Gastrocnemius medialis (tissue), 4 donors: ENCODE data around the gene MGAT4C. TPM values are rescaled to one million over a fixed set of nuclear protein-coding genes. Genes with fewer than 3 reads are reported as not detected.

Source experiments
- ATAC-seq, 2 donors: fragments of 150-250 bp; one replicate each; pipeline ENCODE4 v1.9.1; 2016
- DNase-seq, 2 donors: peaks; one replicate each; pipeline ENCODE4 v3.0.0-alpha.2; 2019
- H3K27ac ChIP-seq, 4 donors: fragments of 200-600 bp; sonication (generic); 1 replicate in 1 of 4; 2 replicates in 3 of 4; pipeline ENCODE4 v1.5.1; 2016 to 2018; ENCODE audit warnings: mild to moderate bottlenecking in 2 of 4, moderate library complexity in 1 of 4
- H3K27me3 ChIP-seq, 3 donors: fragments of 200-600 bp; sonication (generic) in 2 of 3; 1 replicate in 1 of 3; 2 replicates in 2 of 3; pipeline versions ENCODE4 v1.5.1 to v1.6.0; 2016 to 2019; ENCODE audit warnings: mild to moderate bottlenecking in 1 of 3, moderate library complexity in 1 of 3
- H3K36me3 ChIP-seq, 2 donors: fragments of 200-600 bp; sonication (generic) in 1 of 2; one replicate each; pipeline ENCODE4 v1.5.1; 2017 to 2018
- H3K4me1 ChIP-seq, 2 donors: fragments of 200-600 bp; sonication (generic) in 1 of 2; one replicate each; pipeline ENCODE4 v1.5.1; 2016 to 2017; ENCODE audit warnings: mild to moderate bottlenecking in 2 of 2
- H3K4me3 ChIP-seq, 4 donors: fragments of 200-600 bp; sonication (generic) in 3 of 4; 1 replicate in 1 of 4; 2 replicates in 3 of 4; pipeline ENCODE4 v1.5.1; 2016 to 2019; ENCODE audit warnings: mild to moderate bottlenecking in 2 of 4
- H3K9me3 ChIP-seq, 3 donors: fragments of 200-600 bp; sonication (generic) in 2 of 3; 1 replicate in 1 of 3; 2 replicates in 2 of 3; pipeline ENCODE4 v1.5.1; 2016 to 2019
- POLR2A ChIP-seq, 2 donors: fragments of 450-650 bp; IDR thresholded peaks; one replicate each; pipeline ENCODE4 v1.6.1; 2017; ENCODE audit warnings: antibody characterized with exemption in 2 of 2, mild to moderate bottlenecking in 2 of 2, moderate library complexity in 2 of 2
- in situ Hi-C, 4 donors: fragments of 200-750 bp; cut with MboI; loops; one replicate each; pipeline versions ENCODE4 v1.15.0 to v1.8.0; 2017; ENCODE audit warnings: low sequenced_read_pairs in 4 of 4
- intact Hi-C: fragments of 100-400 bp; cut with DNase I; formaldehyde crosslinking; loops from one replicate; pipeline ENCODE4 v1.15.1; 2023; ENCODE audit warnings: low total_unique reads
- total RNA-seq, 4 donors: library from RNA; depleted of rRNA; stranded (reverse); fragments of >200 nt; gene quantifications; one replicate each; pipeline versions ENCODE4 v1.1.0 to v1.2.3, GENCODE V29; 2016
- TF ChIP-seq, protein P1 (sequence below), 5 experiments: fragments of 450-650 bp in 3 of 5; fragments of 200-600 bp in 2 of 5; sonication (generic) in 2 of 5; IDR thresholded peaks in 4 of 5; conservative IDR thresholded peaks in 1 of 5; 1 replicate in 4 of 5; 2 replicates in 1 of 5; pipeline ENCODE4 v1.5.1; 2016 to 2019; ENCODE audit warnings: antibody characterized with exemption in 5 of 5, mild to moderate bottlenecking in 3 of 5, moderate library complexity in 3 of 5

MGAT4C gene
- total RNA-seq, 4 donors from 2014 or later, result not detected

DNA sequence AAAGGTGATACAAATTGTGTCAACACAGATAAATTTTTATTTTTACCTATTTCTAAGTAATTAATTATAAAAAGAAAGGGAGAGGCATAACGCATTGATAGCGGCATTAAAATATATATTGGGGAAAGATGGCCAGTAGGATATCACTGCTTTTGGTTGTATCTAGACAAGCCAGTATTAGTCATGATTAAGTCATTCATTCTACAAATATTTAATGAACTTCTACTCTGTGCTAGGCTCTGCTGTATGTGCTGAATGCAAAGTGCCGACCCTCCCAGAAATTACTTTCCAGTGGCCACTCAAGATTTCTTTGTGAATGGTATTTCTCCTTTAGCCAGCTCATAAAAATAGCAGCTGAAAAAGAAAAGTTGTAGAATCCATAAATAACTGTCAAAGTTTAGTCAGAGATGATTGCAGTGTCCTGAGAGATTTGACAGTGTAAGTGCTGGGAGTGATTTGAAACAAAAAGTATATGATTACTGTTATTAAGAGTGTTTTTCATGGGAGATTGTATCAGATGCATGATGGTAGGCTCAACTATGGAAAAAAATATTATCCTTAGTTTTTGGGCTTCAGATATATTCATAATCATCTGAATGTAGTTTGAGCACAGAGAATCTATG, 133.2 kb downstream of the MGAT4C start:
- no peaks in the 10 kb centered on the region for H3K9me3 ChIP-seq
- no peaks in the 10 kb centered on the region for H3K36me3 ChIP-seq
- ATAC-seq (no peak), DNase-seq (no peak)
- H3K27me3 ChIP-seq, result no peaks in the 10 kb centered on the region
- H3K4me3 ChIP-seq, result no peak overlapping the region
- TF ChIP-seq POLR2A (IDR thresholded peaks at IDR 0.05), result no peak
- TF ChIP-seq, protein P1, sequence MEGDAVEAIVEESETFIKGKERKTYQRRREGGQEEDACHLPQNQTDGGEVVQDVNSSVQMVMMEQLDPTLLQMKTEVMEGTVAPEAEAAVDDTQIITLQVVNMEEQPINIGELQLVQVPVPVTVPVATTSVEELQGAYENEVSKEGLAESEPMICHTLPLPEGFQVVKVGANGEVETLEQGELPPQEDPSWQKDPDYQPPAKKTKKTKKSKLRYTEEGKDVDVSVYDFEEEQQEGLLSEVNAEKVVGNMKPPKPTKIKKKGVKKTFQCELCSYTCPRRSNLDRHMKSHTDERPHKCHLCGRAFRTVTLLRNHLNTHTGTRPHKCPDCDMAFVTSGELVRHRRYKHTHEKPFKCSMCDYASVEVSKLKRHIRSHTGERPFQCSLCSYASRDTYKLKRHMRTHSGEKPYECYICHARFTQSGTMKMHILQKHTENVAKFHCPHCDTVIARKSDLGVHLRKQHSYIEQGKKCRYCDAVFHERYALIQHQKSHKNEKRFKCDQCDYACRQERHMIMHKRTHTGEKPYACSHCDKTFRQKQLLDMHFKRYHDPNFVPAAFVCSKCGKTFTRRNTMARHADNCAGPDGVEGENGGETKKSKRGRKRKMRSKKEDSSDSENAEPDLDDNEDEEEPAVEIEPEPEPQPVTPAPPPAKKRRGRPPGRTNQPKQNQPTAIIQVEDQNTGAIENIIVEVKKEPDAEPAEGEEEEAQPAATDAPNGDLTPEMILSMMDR (IDR thresholded peaks at IDR 0.05 in 4 of 5, conservative IDR thresholded peaks at IDR 0.05 in 1 of 5), result no peak
- in situ Hi-C loops, result no loop called here
- H3K4me1 ChIP-seq, result no peaks in the 10 kb centered on the region
- H3K27ac ChIP-seq, result no peak overlapping the region
- intact Hi-C loops, result no loop called here

DNA sequence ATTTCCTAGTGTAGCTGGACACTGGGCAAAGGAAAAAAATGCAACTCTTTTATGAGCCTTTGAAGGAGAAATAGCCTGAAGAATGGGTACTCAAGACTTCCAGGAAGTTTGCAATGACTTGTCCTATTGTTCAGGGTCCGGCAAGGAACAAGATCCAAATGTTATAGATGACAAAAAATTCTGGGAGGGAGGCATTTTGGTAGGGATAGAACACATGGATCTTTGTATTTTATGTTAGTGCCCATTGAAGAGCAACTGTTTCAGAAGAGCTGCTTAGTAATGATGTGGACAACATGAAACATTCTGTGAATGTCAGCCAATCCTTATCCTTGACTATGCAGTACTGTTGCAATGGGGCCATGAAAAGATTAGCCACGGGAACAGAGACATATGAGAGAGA, 138.0 kb downstream of the MGAT4C start:
- intact Hi-C loops, result no loop called here
- in situ Hi-C loops, result no loop called here
- TF ChIP-seq, protein P1 (IDR thresholded peaks at IDR 0.05 in 4 of 5, conservative IDR thresholded peaks at IDR 0.05 in 1 of 5), result no peak
- TF ChIP-seq POLR2A (IDR thresholded peaks at IDR 0.05), result no peak
- Histone ChIP-seq H3K9me3 (no peaks in the 10 kb centered on the region), H3K27me3 (no peaks in the 10 kb centered on the region), H3K4me1 (no peaks in the 10 kb centered on the region), H3K36me3 (no peaks in the 10 kb centered on the region), H3K4me3 (no peak overlapping the region), H3K27ac (no peak overlapping the region)
- DNase-seq (no peak), ATAC-seq (no peak)

DNA sequence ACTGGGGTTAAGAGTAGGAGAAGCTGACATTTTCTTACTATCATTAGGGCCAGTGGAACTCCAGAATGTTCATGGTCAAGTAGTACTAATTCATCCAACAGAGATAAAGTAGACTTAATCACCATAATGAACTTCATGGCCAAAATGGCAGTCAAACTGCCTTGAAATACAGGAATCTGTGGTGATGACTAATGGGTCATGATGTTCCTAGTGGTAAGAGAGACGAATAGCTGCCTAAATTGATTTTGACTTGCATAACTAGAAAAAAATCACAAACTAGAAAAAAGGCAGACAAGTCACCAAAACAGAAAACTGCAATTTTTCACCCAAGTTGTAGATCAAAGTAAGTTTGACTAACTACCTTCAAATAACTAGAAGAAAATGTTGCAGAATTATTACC, 138.5 kb downstream of the MGAT4C start:
- intact Hi-C loops, result no loop called here
- TF ChIP-seq, protein P1 (IDR thresholded peaks at IDR 0.05 in 4 of 5, conservative IDR thresholded peaks at IDR 0.05 in 1 of 5), result no peak
- TF ChIP-seq POLR2A (IDR thresholded peaks at IDR 0.05), result no peak
- ATAC-seq (no peak), DNase-seq (no peak)
- H3K36me3 ChIP-seq, result no peaks in the 10 kb centered on the region
- no peak overlapping the region for H3K4me3 ChIP-seq
- in situ Hi-C loops, result no loop called here
- H3K4me1 ChIP-seq, result no peaks in the 10 kb centered on the region
- H3K27me3 ChIP-seq, result no peaks in the 10 kb centered on the region
- H3K27ac ChIP-seq, result no peak overlapping the region
- H3K9me3 ChIP-seq, result no peaks in the 10 kb centered on the region

DNA sequence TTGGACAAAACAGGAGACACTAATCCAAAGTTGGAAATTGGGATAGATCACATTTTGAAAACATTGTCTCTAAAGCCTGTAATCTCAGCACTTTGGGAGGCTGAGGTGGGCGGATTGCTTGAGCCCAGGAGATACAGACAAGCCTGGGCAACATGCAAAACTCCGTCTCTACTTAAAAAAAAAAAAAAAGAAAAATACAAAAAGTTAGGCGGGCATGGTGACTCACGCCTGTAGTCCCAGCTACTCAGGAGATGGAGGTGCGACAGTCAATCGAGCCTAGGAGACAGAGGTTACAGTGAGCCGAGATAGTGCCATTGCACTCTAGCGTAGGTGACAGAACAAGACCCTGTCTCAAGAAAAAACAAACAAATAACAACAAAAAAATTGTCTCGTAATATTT, 152.1 kb downstream of the MGAT4C start:
- in situ Hi-C loops, result no loop called here
- ATAC-seq, result no peak

More for the DNA sequence above, 152.1 kb downstream of the MGAT4C start:
- TF ChIP-seq, protein P1 (IDR thresholded peaks at IDR 0.05 in 4 of 5, conservative IDR thresholded peaks at IDR 0.05 in 1 of 5), result no peak
- no peak for TF ChIP-seq POLR2A (IDR thresholded peaks at IDR 0.05)
- H3K4me1 ChIP-seq, result no peaks in the 10 kb centered on the region
- intact Hi-C loops, result no loop called here
- no peak for DNase-seq
- H3K27ac ChIP-seq, result no peak overlapping the region
- H3K36me3 ChIP-seq, result no peaks in the 10 kb centered on the region
- H3K9me3 ChIP-seq, result no peaks in the 10 kb centered on the region
- no peak overlapping the region for H3K4me3 ChIP-seq
- H3K27me3 ChIP-seq, result no peaks in the 10 kb centered on the region
